Large intestine (tissue), 3 donors: ENCODE data around the gene SERTAD2. TPM values are rescaled to one million over a fixed set of nuclear protein-coding genes. Genes with fewer than 3 reads are reported as not detected.

ENCODE experiments used
- DNase-seq, 2 donors: peaks; one replicate each; pipeline versions ENCODE4 v3.0.0 to v3.0.0-alpha.2; 2013
- H3K27ac ChIP-seq: one replicate; pipeline ENCODE4 v1.5.1; 2013; ENCODE audit warnings: low read length
- H3K27me3 ChIP-seq: 2 replicates; pipeline ENCODE4 v1.6.1; 2013; ENCODE audit warnings: low read length; ENCODE audit not compliant: control insufficient read depth, insufficient read depth
- H3K36me3 ChIP-seq: 2 replicates; pipeline ENCODE4 v1.6.1; 2013; ENCODE audit warnings: low read length; ENCODE audit not compliant: control insufficient read depth, insufficient read depth
- H3K4me1 ChIP-seq: one replicate; pipeline ENCODE4 v1.6.1; 2013; ENCODE audit warnings: low read length; ENCODE audit not compliant: control insufficient read depth, insufficient read depth
- H3K4me3 ChIP-seq: one replicate; pipeline ENCODE4 v1.5.1; 2013; ENCODE audit warnings: low read length
- H3K9me3 ChIP-seq: one replicate; pipeline ENCODE4 v1.6.1; 2013; ENCODE audit warnings: mild to moderate bottlenecking, low read depth, low read length, moderate library complexity; ENCODE audit not compliant: control insufficient read depth
- WGBS: methylation state at CpG from one replicate; pipeline ENCODE4 v1.1.5; 2013; ENCODE audit warnings: low lambda C conversion rate; ENCODE audit not compliant: insufficient coverage; 5-methylcytosine and 5-hydroxymethylcytosine counted together
- polyA plus RNA-seq: library from polyadenylated mRNA; unstranded; fragments of 120-200 nt; gene quantifications from one replicate; pipeline ENCODE4 v1.2.1, GENCODE V29; 2013

SERTAD2 gene
- polyA plus RNA-seq, 1 donor = 19.7 TPM

DNA sequence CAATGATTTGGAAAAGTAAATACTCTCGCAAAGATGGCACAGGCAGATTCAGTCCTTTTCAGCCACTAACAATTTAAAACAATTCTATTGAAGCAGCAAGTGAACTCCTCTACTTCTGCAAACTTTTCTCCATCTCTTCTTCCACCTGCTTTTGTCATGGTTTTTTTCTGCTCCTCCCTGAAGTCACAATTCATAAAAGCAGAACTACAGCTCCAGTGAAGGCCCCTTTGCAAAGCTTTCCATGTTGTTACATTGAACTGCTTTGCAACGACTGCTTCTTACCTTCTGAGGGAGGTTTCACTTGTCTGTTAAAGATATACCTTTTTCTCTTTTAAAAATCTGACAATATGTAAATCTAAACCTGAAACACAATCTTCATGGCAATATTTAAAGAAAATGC lies 3.7 kb upstream of the SERTAD2 start:
- H3K4me3 ChIP-seq = no peak overlapping the region
- H3K27me3 ChIP-seq = no peaks in the 10 kb centered on the region
- peaks cover 3% of the 10 kb centered on the region for H3K4me1 ChIP-seq
- DNase-seq = no peak
- no peaks in the 10 kb centered on the region for H3K9me3 ChIP-seq
- H3K36me3 ChIP-seq = no peaks in the 10 kb centered on the region
- WGBS = 100% methylated on average over 1 of the region's 2 CpGs
- no peak overlapping the region for H3K27ac ChIP-seq

DNA sequence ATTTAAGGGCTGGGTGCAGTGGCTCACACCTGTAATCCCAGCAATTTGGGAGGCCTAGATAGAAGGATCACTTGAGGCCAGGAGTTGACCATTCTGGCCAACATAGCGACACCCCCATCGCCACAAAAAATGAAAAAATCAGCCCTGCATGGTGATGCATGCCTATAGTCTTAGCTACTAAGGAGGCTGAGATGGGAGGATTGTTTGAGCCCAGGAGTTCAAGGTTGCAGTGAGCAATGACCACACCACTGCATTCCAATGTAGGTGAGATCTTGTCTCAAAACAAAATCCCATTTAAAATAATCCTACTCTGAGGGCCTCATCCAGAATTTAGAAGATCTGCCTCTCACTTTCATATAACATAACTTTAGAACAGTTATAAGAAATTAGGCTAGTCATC lies 2.7 kb upstream of the SERTAD2 start:
- no peak for DNase-seq
- H3K4me1 ChIP-seq = peaks cover 7% of the 10 kb centered on the region
- no peaks in the 10 kb centered on the region for H3K9me3 ChIP-seq
- no peak overlapping the region for H3K27ac ChIP-seq
- no peaks in the 10 kb centered on the region for H3K27me3 ChIP-seq
- no CpG with 5 or more reads among the region's 2 CpGs for WGBS
- no peak overlapping the region for H3K4me3 ChIP-seq
- no peaks in the 10 kb centered on the region for H3K36me3 ChIP-seq

DNA sequence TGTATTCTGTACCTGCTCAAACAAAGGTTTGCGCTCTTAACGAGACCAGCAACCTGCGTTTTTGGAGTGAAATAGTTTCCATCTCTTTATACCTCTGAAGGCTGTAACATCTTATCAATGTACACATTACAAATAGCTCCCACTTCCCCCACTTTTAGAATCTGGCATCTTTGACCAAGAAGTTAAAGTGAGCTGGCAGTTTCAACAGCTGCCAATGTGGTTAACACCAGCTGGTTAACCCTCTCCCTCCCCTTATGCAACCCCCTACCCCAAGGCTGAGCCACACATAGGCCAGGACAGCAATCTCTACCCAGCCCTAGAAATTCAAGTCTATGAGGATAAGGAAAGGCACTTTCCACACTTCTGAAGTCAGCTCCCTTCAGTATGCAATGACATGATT lies 2.2 kb upstream of the SERTAD2 start:
- no peaks in the 10 kb centered on the region for H3K36me3 ChIP-seq
- no peaks in the 10 kb centered on the region for H3K9me3 ChIP-seq
- DNase-seq = no peak
- no CpG with 5 or more reads among the region's 3 CpGs for WGBS
- H3K27me3 ChIP-seq = no peaks in the 10 kb centered on the region
- no peak overlapping the region for H3K4me3 ChIP-seq
- no peak overlapping the region for H3K27ac ChIP-seq
- H3K4me1 ChIP-seq = peaks cover 12% of the 10 kb centered on the region

DNA sequence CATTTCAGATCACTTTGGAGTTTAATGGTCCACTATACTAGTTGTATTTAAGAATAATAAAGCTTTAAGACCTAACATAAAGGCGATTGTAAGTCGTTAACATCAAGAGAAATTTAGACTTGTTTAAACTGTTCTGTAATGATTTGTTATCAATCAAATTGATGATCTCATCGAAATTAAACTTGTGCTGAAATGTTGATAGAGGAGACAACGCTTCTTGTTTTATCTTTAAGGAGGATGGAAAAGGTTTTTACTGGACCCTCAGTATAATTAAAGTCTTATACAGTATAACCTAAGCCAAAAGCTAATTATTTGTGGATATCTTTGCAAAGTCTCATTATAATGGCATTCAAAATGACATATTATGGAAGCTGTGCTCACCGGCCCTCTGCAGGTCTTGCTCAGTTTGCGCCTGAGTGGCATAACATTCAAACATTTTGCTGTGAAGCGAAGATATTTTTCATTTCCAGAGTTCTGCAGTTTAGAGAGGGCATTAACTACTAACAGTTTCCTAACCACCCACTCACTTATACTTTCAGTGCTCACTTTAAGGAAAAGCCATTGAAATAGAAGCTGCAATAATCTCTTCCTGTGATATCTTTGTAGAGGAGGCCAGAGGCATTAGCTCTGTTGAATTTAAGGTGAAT lies 1.4 kb upstream of the SERTAD2 start:
- H3K27me3 ChIP-seq = no peaks in the 10 kb centered on the region
- 58% methylated on average over 4 of the region's 7 CpGs for WGBS
- H3K9me3 ChIP-seq = no peaks in the 10 kb centered on the region
- no peak overlapping the region for H3K27ac ChIP-seq
- DNase-seq = no peak
- H3K4me3 ChIP-seq = no peak overlapping the region
- peaks cover 18% of the 10 kb centered on the region for H3K4me1 ChIP-seq
- H3K36me3 ChIP-seq = no peaks in the 10 kb centered on the region

DNA sequence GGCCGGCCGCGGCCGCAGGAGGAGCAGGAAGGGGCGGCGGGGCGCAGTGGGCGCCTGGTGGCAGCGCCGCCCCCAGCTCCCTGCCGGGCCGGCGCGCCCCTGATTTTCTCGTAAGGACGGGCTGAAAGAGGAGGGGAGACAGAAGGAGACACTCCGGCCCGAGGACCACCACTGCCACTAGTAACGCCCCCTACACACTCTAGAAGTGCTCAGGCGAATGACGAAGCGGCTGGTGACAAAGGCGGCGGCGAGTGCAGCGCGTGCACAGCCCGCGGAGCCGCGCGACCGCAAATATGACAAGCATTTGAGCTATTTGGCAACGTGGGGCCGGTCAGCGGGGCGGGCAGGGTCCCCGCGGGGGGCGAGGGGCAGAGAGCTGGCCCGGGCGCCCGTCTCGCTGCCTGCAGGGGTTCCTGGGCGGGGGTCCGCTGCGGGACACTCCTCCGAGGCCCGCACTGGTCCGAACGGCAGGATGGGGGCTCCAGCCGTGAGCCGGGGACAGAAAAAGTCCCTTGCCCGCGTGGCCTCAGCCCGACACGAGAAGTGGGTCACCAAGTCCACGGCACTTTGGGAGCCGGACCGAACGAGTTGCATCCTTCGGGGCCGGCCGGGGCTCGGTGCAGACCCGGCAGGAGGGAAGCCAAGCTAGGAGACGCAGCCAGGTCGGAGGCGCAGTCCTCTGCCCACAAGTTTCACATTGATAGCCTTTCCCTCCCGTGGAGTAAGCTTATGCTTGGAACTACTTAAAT lies 524 bp upstream of the SERTAD2 start:
- DNase-seq = peak; percentile 73 to 88
- WGBS = no CpG with 5 or more reads among the region's 70 CpGs
- H3K4me1 ChIP-seq = peaks cover 27% of the 10 kb centered on the region

DNA sequence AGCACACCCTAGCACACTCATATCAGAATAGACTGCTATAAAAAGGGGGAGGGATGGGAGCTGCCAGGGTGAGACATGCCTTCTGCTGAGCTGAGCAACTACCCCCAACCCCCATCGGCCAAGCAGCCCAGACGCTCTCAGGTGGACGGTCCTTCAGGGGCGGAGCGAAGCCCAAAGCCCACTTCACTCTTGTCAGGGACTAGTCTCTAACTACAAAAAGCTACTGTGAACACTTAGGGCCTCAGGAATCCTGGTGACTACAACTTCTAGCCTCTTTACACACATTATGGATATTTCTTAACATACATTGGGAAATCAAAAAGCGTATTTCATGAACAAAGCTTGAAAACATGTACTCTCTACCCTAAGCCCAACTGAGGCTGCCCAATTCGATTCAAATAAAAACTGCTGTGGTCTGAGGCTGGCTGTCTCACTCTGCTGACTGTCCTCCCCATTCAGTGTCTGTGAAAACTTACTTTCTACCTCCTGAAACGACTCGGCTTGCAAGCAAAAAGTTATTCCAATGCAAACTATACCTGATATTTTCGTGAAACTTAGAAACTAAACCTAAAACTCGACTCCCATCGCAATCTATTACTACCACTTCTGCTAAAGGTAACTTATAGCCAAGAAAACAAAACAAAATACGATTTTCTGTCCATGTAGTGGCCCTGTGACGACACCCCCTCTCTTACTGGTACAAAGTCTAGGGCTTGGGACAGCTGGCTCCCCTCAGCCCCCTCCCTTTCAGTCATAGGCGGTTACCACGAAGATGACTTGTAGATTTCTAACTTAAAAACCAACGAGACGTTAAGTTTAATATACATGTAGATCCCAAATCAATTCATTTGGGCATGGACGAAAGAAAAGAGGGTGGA lies 1.2 kb downstream of the SERTAD2 start:
- no peaks in the 10 kb centered on the region for H3K27me3 ChIP-seq
- H3K27ac ChIP-seq = peak overlapping the region; percentile 100
- no CpG with 5 or more reads among the region's 19 CpGs for WGBS
- H3K4me1 ChIP-seq = peaks cover 32% of the 10 kb centered on the region
- no peaks in the 10 kb centered on the region for H3K36me3 ChIP-seq
- H3K4me3 ChIP-seq = peak overlapping the region; percentile 96
- peak; percentile 75 to 85 for DNase-seq
- H3K9me3 ChIP-seq = no peaks in the 10 kb centered on the region

More for the DNA sequence above, 524 bp upstream of the SERTAD2 start:
- H3K4me3 ChIP-seq = peak overlapping the region; percentile 82
- H3K27me3 ChIP-seq = no peaks in the 10 kb centered on the region
- H3K27ac ChIP-seq = peak overlapping the region; percentile 90
- H3K9me3 ChIP-seq = no peaks in the 10 kb centered on the region
- no peaks in the 10 kb centered on the region for H3K36me3 ChIP-seq

DNA sequence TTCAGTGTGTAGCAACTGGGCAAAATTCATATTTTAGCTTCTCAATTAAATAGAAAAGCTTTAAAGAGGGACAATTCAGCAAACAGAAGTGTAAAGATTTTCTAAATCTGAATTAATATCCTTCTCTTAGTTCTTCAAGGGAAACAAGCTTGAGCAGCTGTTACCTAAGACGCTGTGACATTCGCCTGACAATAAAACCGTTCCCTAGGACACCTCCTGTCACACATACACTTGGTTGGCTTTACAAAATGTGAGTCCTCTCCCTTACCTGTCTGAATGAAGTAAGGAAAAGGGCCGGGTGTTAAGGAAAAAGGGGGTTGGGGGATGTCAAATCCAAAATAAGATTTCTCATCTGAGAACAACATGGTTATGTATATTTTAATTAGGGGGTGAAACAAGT lies 2.1 kb downstream of the SERTAD2 start:
- WGBS = 19% methylated on average over 3 of the region's 4 CpGs
- no peak overlapping the region for H3K4me3 ChIP-seq
- no peaks in the 10 kb centered on the region for H3K9me3 ChIP-seq
- H3K27ac ChIP-seq = peak overlapping the region; percentile 100
- H3K4me1 ChIP-seq = peaks cover 39% of the 10 kb centered on the region
- no peaks in the 10 kb centered on the region for H3K27me3 ChIP-seq
- H3K36me3 ChIP-seq = no peaks in the 10 kb centered on the region
- DNase-seq = peak in 1 of 2 donors; percentile 53

DNA sequence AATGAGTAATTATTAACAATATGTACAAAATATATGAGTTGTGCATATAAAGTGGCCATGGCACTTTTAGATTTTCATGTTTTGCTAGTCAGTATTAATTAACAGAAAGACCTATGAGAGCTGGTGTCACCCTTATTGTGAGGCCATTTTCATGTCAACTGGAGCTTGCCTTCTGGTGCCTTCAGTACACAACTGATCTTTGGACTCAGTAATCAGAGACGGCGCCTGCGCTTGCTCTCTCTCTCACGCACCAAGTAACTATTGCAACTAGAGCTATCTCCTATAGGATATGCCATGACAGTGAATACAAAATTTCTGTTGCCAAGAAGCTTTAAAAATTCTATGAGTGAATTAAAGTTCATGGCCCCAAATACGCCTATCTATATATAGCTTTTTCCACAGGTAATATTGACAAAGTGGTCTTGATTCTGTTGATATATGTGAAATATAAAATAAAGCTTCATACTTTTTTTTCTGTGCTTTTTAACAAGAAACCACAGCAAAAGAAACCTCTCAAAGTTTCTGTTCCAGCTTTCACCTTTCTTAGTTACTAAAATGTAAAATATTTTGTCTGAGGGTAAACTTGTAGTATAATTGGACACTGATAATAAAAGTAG lies 2.9 kb downstream of the SERTAD2 start:
- Histone ChIP-seq H3K4me3 (no peak overlapping the region), H3K9me3 (no peaks in the 10 kb centered on the region), H3K27ac (peak overlapping the region; percentile 100), H3K4me1 (peaks cover 45% of the 10 kb centered on the region), H3K27me3 (no peaks in the 10 kb centered on the region), H3K36me3 (no peaks in the 10 kb centered on the region)
- peak; percentile 84 to 89 for DNase-seq
- WGBS = no CpG with 5 or more reads among the region's 5 CpGs

DNA sequence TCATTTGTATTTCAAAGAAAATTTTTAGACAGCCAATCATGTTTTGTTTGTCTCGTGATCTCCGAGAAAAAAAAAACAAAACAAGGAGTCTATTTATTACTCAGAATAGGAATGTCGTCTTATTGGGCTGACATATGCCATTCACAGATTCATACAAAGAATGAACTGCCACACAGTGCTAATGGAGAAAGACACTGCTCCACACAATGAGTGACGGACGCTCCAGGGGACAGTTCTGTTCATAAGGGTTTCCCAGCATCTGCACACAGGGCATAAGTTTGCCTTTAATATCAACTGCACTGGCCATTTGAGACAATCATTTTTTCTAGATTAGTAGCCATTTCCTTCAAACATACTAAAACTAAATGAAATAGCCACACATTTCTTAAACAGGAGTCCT lies 3.4 kb downstream of the SERTAD2 start:
- H3K9me3 ChIP-seq = no peaks in the 10 kb centered on the region
- H3K36me3 ChIP-seq = no peaks in the 10 kb centered on the region
- H3K4me3 ChIP-seq = no peak overlapping the region
- peaks cover 50% of the 10 kb centered on the region for H3K4me1 ChIP-seq
- H3K27ac ChIP-seq = peak overlapping the region; percentile 100
- WGBS = no CpG with 5 or more reads among the region's 5 CpGs
- H3K27me3 ChIP-seq = no peaks in the 10 kb centered on the region
- DNase-seq = no peak

DNA sequence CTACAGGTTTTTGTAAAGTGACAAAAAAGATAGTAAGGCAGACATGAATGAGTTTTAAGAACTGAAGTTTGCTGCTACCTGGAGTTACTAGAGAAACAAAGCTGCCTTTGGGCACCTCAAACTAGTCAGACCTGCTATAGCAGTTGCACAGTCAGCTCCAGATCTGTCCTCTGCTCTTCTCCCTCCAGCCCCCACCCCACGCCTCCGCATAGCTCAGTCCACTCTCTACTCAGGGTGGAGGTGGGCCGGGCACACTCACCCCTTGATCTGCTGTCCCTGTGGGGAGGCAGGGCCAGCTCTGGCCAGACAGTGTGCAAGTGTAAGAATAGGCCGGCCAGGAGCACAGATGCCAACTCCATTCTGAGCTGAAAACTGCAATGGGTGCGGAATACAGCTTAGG lies 4.1 kb downstream of the SERTAD2 start:
- H3K27me3 ChIP-seq = no peaks in the 10 kb centered on the region
- peaks cover 50% of the 10 kb centered on the region for H3K4me1 ChIP-seq
- DNase-seq = peak; percentile 63 to 77
- no peak overlapping the region for H3K4me3 ChIP-seq
- peak overlapping the region; percentile 100 for H3K27ac ChIP-seq
- WGBS = no CpG with 5 or more reads among the region's 5 CpGs
- no peaks in the 10 kb centered on the region for H3K36me3 ChIP-seq
- H3K9me3 ChIP-seq = no peaks in the 10 kb centered on the region
